NB4 (cell line): ENCODE measurements around the gene ADAMTS6.

Experiments used
- POLR2A ChIP-seq: IDR thresholded peaks from 2 replicates; pipeline ENCODE4 v1.6.1; 2011; ENCODE audit warnings: mild to moderate bottlenecking; ENCODE audit not compliant: insufficient read length; ENCODE audit errors: extremely low read depth
- TF ChIP-seq, protein P1 (sequence below): IDR thresholded peaks from one replicate; pipeline ENCODE4 v1.5.1; 2012; ENCODE audit warnings: low read depth, low read length
- TF ChIP-seq, protein P2 (sequence below): IDR thresholded peaks from 2 replicates; pipeline ENCODE4 v1.6.1; 2011; ENCODE audit warnings: low read depth, low read length

DNA sequence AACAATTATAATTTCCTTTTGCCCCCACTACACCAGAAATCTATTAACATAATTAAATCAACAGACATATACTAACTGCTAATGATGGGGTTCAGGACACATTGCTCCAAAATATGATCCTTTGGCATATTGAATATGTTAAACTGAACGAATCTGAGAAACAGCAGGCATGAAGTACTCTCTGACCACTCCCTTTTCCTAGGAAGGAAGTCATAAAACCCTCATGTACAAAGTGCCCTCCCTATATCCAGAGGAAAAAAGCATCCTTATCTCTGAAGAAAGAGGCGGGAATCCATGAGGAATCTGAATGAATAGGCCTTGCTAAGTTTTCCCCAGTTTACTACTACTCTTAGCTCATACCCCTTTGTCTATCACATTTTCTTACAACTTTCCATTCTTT is 67.9 kb downstream of the ADAMTS6 start:
- TF ChIP-seq, protein P1, sequence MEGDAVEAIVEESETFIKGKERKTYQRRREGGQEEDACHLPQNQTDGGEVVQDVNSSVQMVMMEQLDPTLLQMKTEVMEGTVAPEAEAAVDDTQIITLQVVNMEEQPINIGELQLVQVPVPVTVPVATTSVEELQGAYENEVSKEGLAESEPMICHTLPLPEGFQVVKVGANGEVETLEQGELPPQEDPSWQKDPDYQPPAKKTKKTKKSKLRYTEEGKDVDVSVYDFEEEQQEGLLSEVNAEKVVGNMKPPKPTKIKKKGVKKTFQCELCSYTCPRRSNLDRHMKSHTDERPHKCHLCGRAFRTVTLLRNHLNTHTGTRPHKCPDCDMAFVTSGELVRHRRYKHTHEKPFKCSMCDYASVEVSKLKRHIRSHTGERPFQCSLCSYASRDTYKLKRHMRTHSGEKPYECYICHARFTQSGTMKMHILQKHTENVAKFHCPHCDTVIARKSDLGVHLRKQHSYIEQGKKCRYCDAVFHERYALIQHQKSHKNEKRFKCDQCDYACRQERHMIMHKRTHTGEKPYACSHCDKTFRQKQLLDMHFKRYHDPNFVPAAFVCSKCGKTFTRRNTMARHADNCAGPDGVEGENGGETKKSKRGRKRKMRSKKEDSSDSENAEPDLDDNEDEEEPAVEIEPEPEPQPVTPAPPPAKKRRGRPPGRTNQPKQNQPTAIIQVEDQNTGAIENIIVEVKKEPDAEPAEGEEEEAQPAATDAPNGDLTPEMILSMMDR: no peak
- TF ChIP-seq, protein P2, sequence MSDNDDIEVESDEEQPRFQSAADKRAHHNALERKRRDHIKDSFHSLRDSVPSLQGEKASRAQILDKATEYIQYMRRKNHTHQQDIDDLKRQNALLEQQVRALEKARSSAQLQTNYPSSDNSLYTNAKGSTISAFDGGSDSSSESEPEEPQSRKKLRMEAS: no peak
- TF ChIP-seq POLR2A: no peak
